ENCODE measurements around the gene CEP85L. TPM values are rescaled to one million over a fixed set of nuclear protein-coding genes. Genes with fewer than 3 reads are reported as not detected.

CEP85L gene
- total RNA-seq, 1 donor from 2014 or later = 19.3 TPM

DNA sequence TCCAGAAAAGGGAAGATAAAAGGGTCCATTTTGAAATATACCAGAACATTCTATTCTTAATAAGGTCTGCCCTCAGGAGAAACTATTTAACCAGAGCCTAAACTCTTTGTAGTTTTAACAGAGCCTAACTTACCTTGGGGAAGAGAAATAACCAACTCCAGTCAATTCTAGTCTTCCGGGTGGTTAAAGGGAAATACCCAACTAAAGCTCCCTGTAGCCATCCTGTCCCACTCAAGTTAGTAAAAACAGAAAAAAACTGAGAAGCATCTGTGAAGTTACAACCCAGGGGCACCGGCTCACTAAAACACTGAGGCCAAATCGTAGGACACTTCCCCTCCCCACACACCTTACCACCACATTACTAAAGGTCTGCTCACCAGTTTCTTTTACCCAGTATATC is 23.7 kb downstream of the CEP85L start:
- no peak overlapping the region for H3K4me3 Mint-ChIP-seq (ENCODE audit: unreplicated experiment)
- H3K4me1 Mint-ChIP-seq (ENCODE audit: low read depth, unreplicated experiment) = peaks cover 5% of the 10 kb centered on the region
- TF ChIP-seq EZH2 (IDR thresholded peaks at IDR 0.05; ENCODE audit: insufficient read depth, low read length) = no peak
- TF ChIP-seq CTCF (IDR thresholded peaks at IDR 0.05; ENCODE audit: insufficient read depth, low read depth, low read length) = no peak
- FAIRE-seq (no peak), DNase-seq (ENCODE audit: low read depth) (no peak)
- H3K27me3 ChIP-seq (ENCODE audit: insufficient read depth, low read length) = no peaks in the 10 kb centered on the region
- peaks cover 5% of the 10 kb centered on the region for H3K36me3 ChIP-seq (ENCODE audit: insufficient read depth, low read length)
- H3K27ac Mint-ChIP-seq (ENCODE audit: unreplicated experiment) = no peak overlapping the region
- peaks cover 20% of the 10 kb centered on the region for H3K36me3 Mint-ChIP-seq (ENCODE audit: low read depth, unreplicated experiment)
- H3K4me2 ChIP-seq (ENCODE audit: low read length) = no peak overlapping the region
- no peak overlapping the region for H3K27ac ChIP-seq (ENCODE audit: low read depth, low read length)
- no peaks in the 10 kb centered on the region for H3K9me3 ChIP-seq (ENCODE audit: insufficient read depth, low read depth, low read length)
- peaks cover 5% of the 10 kb centered on the region for H3K9me3 Mint-ChIP-seq (ENCODE audit: unreplicated experiment)
- H3K9ac ChIP-seq (ENCODE audit: low read length) = no peak overlapping the region
- H3K27me3 Mint-ChIP-seq (ENCODE audit: low read depth, unreplicated experiment) = no peaks in the 10 kb centered on the region
- peaks cover 60% of the 10 kb centered on the region for H4K20me1 ChIP-seq (ENCODE audit: insufficient read depth, low read length)
- no peaks in the 10 kb centered on the region for H3K4me1 ChIP-seq (ENCODE audit: insufficient read depth, low read length)
- H2AFZ ChIP-seq (ENCODE audit: low read depth, low read length) = no peak overlapping the region
- peaks cover 97% of the 10 kb centered on the region for H3K79me2 ChIP-seq (ENCODE audit: insufficient read depth, low read length)
- H3K4me3 ChIP-seq (ENCODE audit: insufficient read depth, low read depth, low read length) = no peak overlapping the region

DNA sequence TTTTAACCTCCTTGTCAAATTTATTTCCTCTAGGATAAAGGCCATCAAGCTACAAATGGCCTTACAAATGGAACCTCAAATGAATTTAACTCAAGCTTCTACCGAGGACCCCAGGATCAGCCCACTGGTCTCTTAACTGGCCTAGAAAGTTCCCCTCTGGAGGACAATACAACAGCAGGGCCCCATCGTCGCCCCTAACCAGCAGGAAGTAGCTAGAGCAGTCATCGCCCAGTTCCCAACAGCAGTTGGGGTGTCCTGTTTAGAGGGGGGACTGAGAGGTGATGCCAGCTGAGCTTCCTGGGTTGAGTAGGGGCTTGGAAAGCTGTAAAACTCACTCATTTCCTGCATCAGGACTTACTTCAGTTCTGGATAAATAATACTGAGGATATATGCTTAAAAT is 25.6 kb downstream of the CEP85L start:
- Histone ChIP-seq H3K27ac (ENCODE audit: low read depth, low read length) (no peak overlapping the region), H4K20me1 (ENCODE audit: insufficient read depth, low read length) (peaks cover 79% of the 10 kb centered on the region), H3K27me3 (ENCODE audit: insufficient read depth, low read length) (no peaks in the 10 kb centered on the region), H3K36me3 (ENCODE audit: insufficient read depth, low read length) (peaks cover 5% of the 10 kb centered on the region), H2AFZ (ENCODE audit: low read depth, low read length) (no peak overlapping the region), H3K9me3 (ENCODE audit: insufficient read depth, low read depth, low read length) (no peaks in the 10 kb centered on the region), H3K4me3 (ENCODE audit: insufficient read depth, low read depth, low read length) (no peak overlapping the region), H3K4me1 (ENCODE audit: insufficient read depth, low read length) (no peaks in the 10 kb centered on the region), H3K9ac (ENCODE audit: low read length) (no peak overlapping the region), H3K79me2 (ENCODE audit: insufficient read depth, low read length) (peaks cover 99% of the 10 kb centered on the region), H3K4me2 (ENCODE audit: low read length) (no peak overlapping the region)
- DNase-seq (ENCODE audit: low read depth) = no peak
- TF ChIP-seq EZH2 (IDR thresholded peaks at IDR 0.05; ENCODE audit: insufficient read depth, low read length) (no peak), CTCF (IDR thresholded peaks at IDR 0.05; ENCODE audit: insufficient read depth, low read depth, low read length) (no peak)
- no peak overlapping the region for H3K4me3 Mint-ChIP-seq (ENCODE audit: unreplicated experiment)
- peaks cover 5% of the 10 kb centered on the region for H3K9me3 Mint-ChIP-seq (ENCODE audit: unreplicated experiment)
- H3K36me3 Mint-ChIP-seq (ENCODE audit: low read depth, unreplicated experiment) = peaks cover 22% of the 10 kb centered on the region
- peaks cover 3% of the 10 kb centered on the region for H3K4me1 Mint-ChIP-seq (ENCODE audit: low read depth, unreplicated experiment)
- no peak for FAIRE-seq
- no peak overlapping the region for H3K27ac Mint-ChIP-seq (ENCODE audit: unreplicated experiment)
- H3K27me3 Mint-ChIP-seq (ENCODE audit: low read depth, unreplicated experiment) = no peaks in the 10 kb centered on the region

- H3K4me1 ChIP-seq (ENCODE audit: insufficient read depth, low read length) = no peaks in the 10 kb centered on the region
- FAIRE-seq (no peak), DNase-seq (ENCODE audit: low read depth) (peak; percentile 41)
- TF ChIP-seq CTCF (IDR thresholded peaks at IDR 0.05; ENCODE audit: insufficient read depth, low read depth, low read length) (no peak), EZH2 (IDR thresholded peaks at IDR 0.05; ENCODE audit: insufficient read depth, low read length) (no peak)
- no peaks in the 10 kb centered on the region for H3K27me3 ChIP-seq (ENCODE audit: insufficient read depth, low read length)
- no peak overlapping the region for H3K4me2 ChIP-seq (ENCODE audit: low read length)
- peaks cover 91% of the 10 kb centered on the region for H4K20me1 ChIP-seq (ENCODE audit: insufficient read depth, low read length)
- H3K9me3 ChIP-seq (ENCODE audit: insufficient read depth, low read depth, low read length) = no peaks in the 10 kb centered on the region
- H2AFZ ChIP-seq (ENCODE audit: low read depth, low read length) = no peak overlapping the region
- peaks cover 99% of the 10 kb centered on the region for H3K79me2 ChIP-seq (ENCODE audit: insufficient read depth, low read length)
- Mint-ChIP-seq H3K4me1 (ENCODE audit: low read depth, unreplicated experiment) (peaks cover 3% of the 10 kb centered on the region), H3K27me3 (ENCODE audit: low read depth, unreplicated experiment) (no peaks in the 10 kb centered on the region), H3K9me3 (ENCODE audit: unreplicated experiment) (peaks cover 5% of the 10 kb centered on the region), H3K4me3 (ENCODE audit: unreplicated experiment) (no peak overlapping the region), H3K27ac (ENCODE audit: unreplicated experiment) (no peak overlapping the region), H3K36me3 (ENCODE audit: low read depth, unreplicated experiment) (peaks cover 14% of the 10 kb centered on the region)
- no peaks in the 10 kb centered on the region for H3K36me3 ChIP-seq (ENCODE audit: insufficient read depth, low read length)
- H3K9ac ChIP-seq (ENCODE audit: low read length) = no peak overlapping the region
- no peak overlapping the region for H3K4me3 ChIP-seq (ENCODE audit: insufficient read depth, low read depth, low read length)
- H3K27ac ChIP-seq (ENCODE audit: low read depth, low read length) = no peak overlapping the region
Observed at GRCh38 chr6:118621799-118622470, 29.5 kb downstream of the CEP85L start.
